Measurements from ENCODE around the gene TNF.

The TNF gene

DNA sequence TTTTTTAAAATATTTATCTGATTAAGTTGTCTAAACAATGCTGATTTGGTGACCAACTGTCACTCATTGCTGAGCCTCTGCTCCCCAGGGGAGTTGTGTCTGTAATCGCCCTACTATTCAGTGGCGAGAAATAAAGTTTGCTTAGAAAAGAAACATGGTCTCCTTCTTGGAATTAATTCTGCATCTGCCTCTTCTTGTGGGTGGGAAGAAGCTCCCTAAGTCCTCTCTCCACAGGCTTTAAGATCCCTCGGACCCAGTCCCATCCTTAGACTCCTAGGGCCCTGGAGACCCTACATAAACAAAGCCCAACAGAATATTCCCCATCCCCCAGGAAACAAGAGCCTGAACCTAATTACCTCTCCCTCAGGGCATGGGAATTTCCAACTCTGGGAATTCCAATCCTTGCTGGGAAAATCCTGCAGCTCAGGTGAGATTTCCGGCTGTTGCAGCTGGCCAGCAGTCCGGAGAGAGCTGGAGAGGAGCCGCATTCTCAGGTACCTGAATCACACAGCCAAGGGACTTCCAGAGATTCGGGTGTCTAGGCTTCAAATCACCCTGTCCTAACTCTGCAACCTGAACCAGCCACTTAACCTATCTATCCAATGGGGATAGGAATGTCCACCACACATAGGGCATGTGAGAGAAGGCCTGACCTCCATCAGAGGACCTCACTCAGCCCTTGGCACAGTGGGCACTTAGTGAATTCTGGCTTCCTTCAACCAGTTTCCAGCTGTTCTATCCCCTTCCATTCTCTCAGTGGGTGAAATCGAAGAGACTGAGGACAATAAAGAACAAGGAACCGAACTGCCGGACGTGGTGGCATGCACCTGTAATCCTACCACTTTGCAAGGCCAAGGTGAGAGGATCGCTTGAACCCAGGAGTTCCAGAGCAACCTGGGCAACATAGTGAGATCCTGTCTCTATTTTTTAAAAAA lies 3.1 kb downstream of the TNF start:
- TF ChIP-seq, protein P1, sequence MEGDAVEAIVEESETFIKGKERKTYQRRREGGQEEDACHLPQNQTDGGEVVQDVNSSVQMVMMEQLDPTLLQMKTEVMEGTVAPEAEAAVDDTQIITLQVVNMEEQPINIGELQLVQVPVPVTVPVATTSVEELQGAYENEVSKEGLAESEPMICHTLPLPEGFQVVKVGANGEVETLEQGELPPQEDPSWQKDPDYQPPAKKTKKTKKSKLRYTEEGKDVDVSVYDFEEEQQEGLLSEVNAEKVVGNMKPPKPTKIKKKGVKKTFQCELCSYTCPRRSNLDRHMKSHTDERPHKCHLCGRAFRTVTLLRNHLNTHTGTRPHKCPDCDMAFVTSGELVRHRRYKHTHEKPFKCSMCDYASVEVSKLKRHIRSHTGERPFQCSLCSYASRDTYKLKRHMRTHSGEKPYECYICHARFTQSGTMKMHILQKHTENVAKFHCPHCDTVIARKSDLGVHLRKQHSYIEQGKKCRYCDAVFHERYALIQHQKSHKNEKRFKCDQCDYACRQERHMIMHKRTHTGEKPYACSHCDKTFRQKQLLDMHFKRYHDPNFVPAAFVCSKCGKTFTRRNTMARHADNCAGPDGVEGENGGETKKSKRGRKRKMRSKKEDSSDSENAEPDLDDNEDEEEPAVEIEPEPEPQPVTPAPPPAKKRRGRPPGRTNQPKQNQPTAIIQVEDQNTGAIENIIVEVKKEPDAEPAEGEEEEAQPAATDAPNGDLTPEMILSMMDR (IDR thresholded peaks at IDR 0.05; ENCODE audit: insufficient read depth, low read depth, low read length, missing control alignments) = no peak
- peak; percentile 90 for DNase-seq (ENCODE audit: low read depth)
- no peak overlapping the region for H3K4me3 ChIP-seq (ENCODE audit: low read length)

DNA sequence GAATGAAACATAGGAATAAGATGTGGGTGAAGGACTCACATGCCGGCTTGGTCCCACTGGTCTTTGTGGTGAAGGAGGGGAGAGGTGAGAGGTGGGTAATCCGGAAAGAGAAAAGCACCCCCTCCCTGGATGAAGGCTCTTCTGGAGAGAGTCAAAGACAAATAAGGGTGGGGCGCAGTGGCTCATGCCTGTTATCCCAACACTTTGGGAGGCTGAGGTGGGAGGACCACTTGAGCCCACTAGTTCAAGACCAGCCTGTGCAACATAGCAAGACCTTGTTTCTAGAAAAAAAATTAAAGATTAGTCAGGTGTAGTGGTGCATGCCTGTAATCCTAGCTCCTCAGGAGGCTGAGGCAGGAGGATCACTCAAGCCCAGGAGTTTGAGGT lies 3.7 kb downstream of the TNF start:
- DNase-seq (ENCODE audit: low read depth) = no peak
- TF ChIP-seq, protein P1 (IDR thresholded peaks at IDR 0.05; ENCODE audit: insufficient read depth, low read depth, low read length, missing control alignments) = no peak

DNA sequence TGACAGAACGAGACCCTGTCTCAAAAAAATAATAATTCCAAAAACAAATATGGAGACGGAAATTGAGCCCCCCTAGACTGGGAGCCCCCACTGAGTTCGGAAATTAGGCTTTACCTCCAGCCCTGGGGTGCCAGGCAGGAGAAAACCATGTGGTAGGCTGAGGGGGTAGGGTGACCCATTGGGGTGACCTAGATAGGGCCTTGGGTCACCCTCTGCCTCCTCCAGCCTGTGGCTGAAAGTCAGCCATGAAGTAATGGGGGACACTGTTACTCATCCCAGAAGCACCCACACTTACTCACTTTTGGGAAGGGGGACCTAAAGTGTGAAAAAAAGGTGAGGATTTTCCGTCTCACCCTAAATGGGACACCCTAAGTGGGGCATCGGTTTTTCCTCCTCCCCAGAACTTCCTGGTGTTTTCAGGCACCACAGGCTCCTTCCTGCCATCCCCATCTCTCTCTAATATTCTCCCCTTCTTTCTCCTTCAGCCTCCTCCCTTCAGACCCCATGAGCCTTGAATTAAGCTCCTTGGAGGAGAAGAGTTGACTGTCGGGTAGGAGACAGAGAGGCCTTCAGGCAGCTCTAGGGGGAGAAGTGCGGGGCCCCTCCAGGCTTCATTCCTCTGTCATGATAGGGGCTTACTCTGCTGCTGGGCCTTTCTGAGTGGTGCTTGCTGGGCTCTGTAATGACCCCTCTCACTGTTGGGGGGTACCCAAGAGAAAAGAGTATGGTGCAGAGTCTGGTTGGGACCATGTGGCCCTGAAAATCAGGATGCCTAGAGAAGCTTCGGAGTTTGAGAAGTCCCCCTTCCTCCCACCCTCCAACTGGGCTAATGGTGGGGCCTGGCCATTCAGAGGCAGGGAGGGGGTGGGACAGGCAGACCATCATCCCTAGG lies 4.4 kb downstream of the TNF start:
- TF ChIP-seq, protein P1 (IDR thresholded peaks at IDR 0.05; ENCODE audit: insufficient read depth, low read depth, low read length, missing control alignments) = peak; percentile 2
- no peak for DNase-seq (ENCODE audit: low read depth)
- no peak overlapping the region for H3K4me3 ChIP-seq (ENCODE audit: low read length)

More for the DNA sequence above, 3.7 kb downstream of the TNF start:
- no peak overlapping the region for H3K4me3 ChIP-seq (ENCODE audit: low read length)

DNA sequence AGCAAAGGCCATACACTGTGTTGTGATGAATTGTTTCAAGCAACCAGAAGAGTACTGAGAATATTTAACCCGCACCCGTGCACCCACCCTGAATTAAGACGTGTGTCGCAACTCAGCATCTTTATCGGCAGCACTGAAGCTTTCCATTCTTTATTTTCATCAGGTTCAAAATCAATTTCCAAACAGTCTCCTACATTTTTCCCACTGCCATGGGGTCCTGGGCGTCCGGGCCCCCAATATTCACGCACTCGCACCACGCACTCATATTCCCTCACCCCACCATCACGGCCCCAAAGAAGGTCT lies 5.0 kb downstream of the TNF start:
- no peak for DNase-seq (ENCODE audit: low read depth)
- peak overlapping the region; percentile 86 for H3K4me3 ChIP-seq (ENCODE audit: low read length)
- TF ChIP-seq, protein P1 (IDR thresholded peaks at IDR 0.05; ENCODE audit: insufficient read depth, low read depth, low read length, missing control alignments) = no peak

DNA sequence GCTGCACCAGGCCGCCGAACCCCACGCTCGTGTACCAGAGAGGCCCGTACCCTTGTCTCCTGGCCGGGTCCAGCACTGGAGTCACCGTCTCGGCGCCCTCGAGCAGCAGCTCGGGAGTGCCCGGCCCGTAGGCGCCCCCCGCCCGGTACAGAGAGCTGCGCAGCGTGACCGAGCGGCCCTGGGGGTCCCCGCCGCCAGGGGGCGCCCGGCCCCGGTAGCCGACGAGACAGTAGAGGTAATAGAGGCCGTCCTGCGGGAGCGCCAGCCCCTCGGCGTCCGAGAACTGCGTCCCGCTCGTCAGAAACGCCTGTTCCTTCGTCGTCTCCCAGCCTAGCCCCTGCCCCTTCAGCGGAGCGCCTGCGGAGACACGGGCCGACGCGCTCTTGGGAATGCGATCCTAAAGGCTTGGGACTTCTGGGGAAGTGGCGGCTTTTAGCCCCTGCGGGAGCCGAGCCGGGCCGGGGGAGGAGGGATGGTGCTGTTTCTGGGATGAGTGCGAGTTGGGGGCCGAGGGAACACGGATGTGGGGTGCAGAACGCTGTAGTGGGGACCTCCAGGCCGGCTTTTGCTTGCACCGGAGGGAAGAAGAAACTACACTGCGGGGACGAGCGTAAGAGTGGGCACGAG lies 5.6 kb downstream of the TNF start:
- TF ChIP-seq, protein P1 (IDR thresholded peaks at IDR 0.05; ENCODE audit: insufficient read depth, low read depth, low read length, missing control alignments) = peak; percentile 59
- H3K4me3 ChIP-seq (ENCODE audit: low read length) = peak overlapping the region; percentile 86
- peak; percentile 73 for DNase-seq (ENCODE audit: low read depth)

DNA sequence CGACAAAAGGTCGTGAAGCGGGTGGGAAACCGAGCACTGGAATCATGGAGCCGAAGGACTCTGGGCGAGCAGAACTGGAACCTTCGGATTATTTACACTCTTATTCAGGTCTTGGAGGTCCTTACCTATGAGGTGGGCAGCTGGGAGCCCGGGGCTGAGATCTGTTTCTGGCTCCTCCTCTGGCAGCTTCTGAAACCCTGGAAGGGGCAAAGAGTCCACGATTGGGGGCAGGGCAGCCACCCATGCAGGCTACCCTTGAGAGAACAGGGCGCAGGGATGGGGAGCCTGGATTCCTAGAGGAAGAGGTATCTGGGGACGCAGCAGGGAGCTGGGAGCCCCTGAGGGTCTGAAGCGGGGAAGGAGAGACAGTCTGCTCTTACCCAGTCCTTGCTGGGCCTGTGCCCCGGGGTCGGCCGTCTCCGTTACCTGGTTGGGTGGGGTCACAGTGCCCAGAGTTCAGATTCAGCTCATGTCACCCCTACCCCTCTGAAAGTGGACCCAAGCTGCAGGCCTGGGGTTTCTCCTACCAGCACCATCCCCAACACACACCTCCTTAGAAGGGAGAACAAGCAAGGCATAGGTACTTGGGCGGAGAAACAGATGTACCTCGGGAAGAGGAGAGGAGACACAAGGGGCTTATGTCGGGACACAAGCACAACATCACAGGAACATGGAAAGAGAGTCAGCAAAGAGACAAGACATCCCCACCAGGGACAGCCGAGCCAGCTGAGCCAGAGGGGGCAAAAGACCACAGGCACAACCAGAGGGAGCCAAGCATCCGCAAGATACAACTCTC lies 6.3 kb downstream of the TNF start:
- H3K4me3 ChIP-seq (ENCODE audit: low read length) = peak overlapping the region; percentile 86
- TF ChIP-seq, protein P1 (IDR thresholded peaks at IDR 0.05; ENCODE audit: insufficient read depth, low read depth, low read length, missing control alignments) = no peak
- DNase-seq (ENCODE audit: low read depth) = no peak

Measured in epithelial cell of esophagus (primary cell).